Adrenal gland (tissue), 12 donors: ENCODE data around the gene FLYWCH2. TPM values are rescaled to one million over a fixed set of nuclear protein-coding genes. Genes with fewer than 3 reads are reported as not detected.

Experiments
- DNase-seq, 7 donors: peaks; one replicate each; pipeline ENCODE4 v3.0.0-alpha.2; 2019 to 2020
- H3K27ac ChIP-seq, 5 donors: fragments of 200-600 bp; sonication (generic) in 4 of 5; 1 replicate in 3 of 5; 2 replicates in 2 of 5; pipeline versions ENCODE4 v1.5.1 to v1.8.0; 2016 to 2020; ENCODE audit warnings: mild to moderate bottlenecking in 1 of 5
- H3K27me3 ChIP-seq: fragments of 200-600 bp; 2 replicates; pipeline ENCODE4 v1.8.0; 2021
- H3K36me3 ChIP-seq, 2 donors: fragments of 200-600 bp; replicated peaks in 1 of 2; 1 replicate in 1 of 2; 2 replicates in 1 of 2; pipeline versions ENCODE4 v1.5.1 to v1.8.0; 2018 to 2022
- H3K4me1 ChIP-seq, 2 donors: fragments of 200-600 bp; replicated peaks in 1 of 2; 1 replicate in 1 of 2; 2 replicates in 1 of 2; pipeline versions ENCODE4 v1.5.1 to v1.8.0; 2018 to 2021
- H3K4me3 ChIP-seq, 4 donors: fragments of 200-600 bp; sonication (generic) in 3 of 4; one replicate each; pipeline ENCODE4 v1.5.1; 2016 to 2018
- H3K9me3 ChIP-seq, 3 donors: fragments of 200-600 bp; sonication (generic) in 1 of 3; replicated peaks in 1 of 3; 1 replicate in 2 of 3; 2 replicates in 1 of 3; pipeline versions ENCODE4 v1.5.1 to v1.8.0; 2016 to 2021
- POLR2A ChIP-seq, 2 donors: fragments of 450-650 bp; IDR thresholded peaks; one replicate each; pipeline ENCODE4 v1.6.1; 2017; ENCODE audit warnings: antibody characterized with exemption in 2 of 2, mild to moderate bottlenecking in 2 of 2, moderate library complexity in 1 of 2
- WGBS, 4 donors: extraction: QIAGEN DNeasy Blood & Tissue Kit in 2 of 4; methylation state at CpG; one replicate each; pipeline versions ENCODE4 v1.1.5 to v1.1.7; 2013 to 2017; 5-methylcytosine and 5-hydroxymethylcytosine counted together
- intact Hi-C, 2 donors: fragments of 100-400 bp; cut with DNase I; formaldehyde crosslinking; loops; one replicate each; pipeline versions ENCODE4 v1.14.1 to v1.15.0; 2022 to 2023
- polyA plus RNA-seq, 3 donors: library from polyadenylated mRNA; stranded (reverse); fragments of 200-250 nt in 2 of 3; fragments of 350-450 nt in 1 of 3; fragmentation: Illumina TruSeq in 1 of 3; extraction: RNeasy Lipid Tissue Mini Kit (QIAGEN cat#74804) in 1 of 3; gene quantifications; one replicate each; pipeline ENCODE4 v1.2.3, GENCODE V29; 2013 to 2014
- total RNA-seq, 9 donors: library from RNA; depleted of rRNA in 4 of 9; stranded (reverse); fragments of >200 nt in 4 of 9; fragments of 120-200 nt in 1 of 9; fragmentation: NEBNext Ultra II Directional in 1 of 9; extraction: Animal tissue kit (Norgen Biotek cat#: 25700) in 1 of 9; gene quantifications; one replicate each; pipeline versions ENCODE4 v1.1.0 to v1.2.4, GENCODE V29; 2013 to 2023
- TF ChIP-seq, protein P1 (sequence below), 6 experiments: fragments of 450-650 bp in 4 of 6; fragments of 200-600 bp in 2 of 6; sonication (generic) in 1 of 6; IDR thresholded peaks; 1 replicate in 5 of 6; 2 replicates in 1 of 6; pipeline versions ENCODE4 v1.5.1 to v1.8.0; 2016 to 2021; ENCODE audit warnings: antibody characterized with exemption in 6 of 6, mild to moderate bottlenecking in 2 of 6, moderate library complexity in 1 of 6
- donor health status: healthy with polysubstance abuse.
- donor health status: Bipolar disorder and iron deficiency.
- donor health status: DM: yes; HTN: yes; CAD: no.
- donor health status: DM: no; HTN: no; CAD: no.
- donor health status: DM: no; HTN: no; CAD: no.
- donor health status: DM: yes; HTN: yes; CAD: no.

FLYWCH2 gene
- total and polyA plus RNA-seq, 12 donors = 16.7 to 232 (median 59.7) TPM

DNA sequence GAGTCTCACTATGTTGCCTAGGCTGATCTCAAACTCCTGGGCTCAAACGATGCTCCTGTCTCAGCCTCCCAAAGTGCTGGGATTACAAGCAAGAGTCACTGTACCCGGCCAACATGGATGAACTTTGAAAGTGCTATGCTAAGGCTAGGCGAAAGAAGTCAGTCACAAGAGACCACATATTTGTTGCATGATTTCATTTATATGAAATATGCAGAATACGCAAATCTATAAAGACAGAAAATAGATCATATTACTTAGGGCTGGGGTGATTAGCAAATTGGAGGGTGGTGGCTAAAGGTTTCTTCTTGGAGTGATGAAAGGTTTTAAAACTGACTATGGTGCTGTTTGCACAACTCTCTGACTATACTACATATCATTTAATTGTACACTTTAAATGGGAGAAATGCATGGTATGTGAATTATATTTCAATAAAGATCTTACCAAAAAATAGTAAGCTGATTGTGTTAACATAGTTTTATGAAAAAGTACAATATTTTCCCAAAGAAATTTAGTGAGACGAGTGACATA, 27.5 kb downstream of the FLYWCH2 start:
- intact Hi-C loops = no loop called here
- no peak for DNase-seq
- TF ChIP-seq POLR2A (IDR thresholded peaks at IDR 0.05) = no peak
- TF ChIP-seq, protein P1, sequence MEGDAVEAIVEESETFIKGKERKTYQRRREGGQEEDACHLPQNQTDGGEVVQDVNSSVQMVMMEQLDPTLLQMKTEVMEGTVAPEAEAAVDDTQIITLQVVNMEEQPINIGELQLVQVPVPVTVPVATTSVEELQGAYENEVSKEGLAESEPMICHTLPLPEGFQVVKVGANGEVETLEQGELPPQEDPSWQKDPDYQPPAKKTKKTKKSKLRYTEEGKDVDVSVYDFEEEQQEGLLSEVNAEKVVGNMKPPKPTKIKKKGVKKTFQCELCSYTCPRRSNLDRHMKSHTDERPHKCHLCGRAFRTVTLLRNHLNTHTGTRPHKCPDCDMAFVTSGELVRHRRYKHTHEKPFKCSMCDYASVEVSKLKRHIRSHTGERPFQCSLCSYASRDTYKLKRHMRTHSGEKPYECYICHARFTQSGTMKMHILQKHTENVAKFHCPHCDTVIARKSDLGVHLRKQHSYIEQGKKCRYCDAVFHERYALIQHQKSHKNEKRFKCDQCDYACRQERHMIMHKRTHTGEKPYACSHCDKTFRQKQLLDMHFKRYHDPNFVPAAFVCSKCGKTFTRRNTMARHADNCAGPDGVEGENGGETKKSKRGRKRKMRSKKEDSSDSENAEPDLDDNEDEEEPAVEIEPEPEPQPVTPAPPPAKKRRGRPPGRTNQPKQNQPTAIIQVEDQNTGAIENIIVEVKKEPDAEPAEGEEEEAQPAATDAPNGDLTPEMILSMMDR (IDR thresholded peaks at IDR 0.05) = no peak
- Histone ChIP-seq H3K9me3 (no peaks in the 10 kb centered on the region), H3K36me3 (peaks cover 0 to 15% of the 10 kb centered on the region in 2 donors), H3K27ac (no peak overlapping the region), H3K4me1 (peaks cover 7 to 20% of the 10 kb centered on the region in 2 donors), H3K4me3 (no peak overlapping the region), H3K27me3 (no peaks in the 10 kb centered on the region)
- WGBS, 4 donors = 62 to 69% (median 63%) methylated on average over 5 of the region's 5 CpGs

DNA sequence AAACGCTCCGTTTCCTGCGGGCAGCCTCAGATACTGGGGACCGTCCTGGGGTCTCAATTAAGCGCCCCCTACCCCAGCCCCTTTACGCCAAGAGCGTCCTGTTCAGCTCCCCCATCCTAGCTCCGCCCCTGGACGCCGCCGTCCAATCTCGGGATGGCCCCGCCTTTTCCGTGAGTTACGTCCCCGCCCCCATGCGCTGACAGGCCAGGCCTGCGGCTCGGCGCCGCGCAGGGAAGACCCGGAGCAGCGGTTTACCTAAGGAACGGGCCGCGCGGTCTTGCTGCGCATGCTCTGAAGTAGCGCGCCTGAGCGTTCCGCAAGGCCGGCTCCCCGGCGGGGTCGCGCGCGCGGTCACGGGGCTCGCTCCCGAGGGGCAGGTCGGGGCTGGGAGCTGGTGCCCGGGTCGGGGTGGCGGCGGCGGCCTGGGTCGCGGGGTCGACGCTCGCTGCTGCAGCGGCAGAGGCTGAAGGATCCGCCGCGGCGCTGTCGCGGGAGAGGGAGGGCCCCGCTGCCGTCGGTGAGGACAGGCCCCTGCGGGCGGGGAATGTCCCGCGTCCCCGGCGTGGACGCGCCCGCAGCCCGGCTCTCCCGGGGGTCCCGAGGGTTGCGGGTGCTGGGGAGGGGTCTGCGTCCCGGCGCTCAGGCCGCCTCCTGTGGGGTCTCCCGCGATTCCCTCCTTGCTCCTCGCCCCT, 28.8 kb downstream of the FLYWCH2 start, which contains the start of gene FLYWCH1:
FLYWCH1 (plus strand) TSS at position 294 of the 692 bp plus-strand sequence. CDS start 17,755 bp downstream, outside the sequence.
- TF ChIP-seq, protein P1 (IDR thresholded peaks at IDR 0.05) = peak in 1 of 6 experiments; percentile 28
- peak; percentile 85 to 86 for TF ChIP-seq POLR2A (IDR thresholded peaks at IDR 0.05)
- Histone ChIP-seq H3K9me3 (no peaks in the 10 kb centered on the region), H3K4me3 (peak within 1 kb of the TSS in 3 of 4 donors; percentile 40 to 93 (median 82)), H3K36me3 (peaks cover 0 to 28% of the 10 kb centered on the region in 2 donors), H3K4me1 (peaks cover 7 to 12% of the 10 kb centered on the region in 2 donors), H3K27me3 (no peaks in the 10 kb centered on the region), H3K27ac (peak within 1 kb of the TSS; percentile 55 to 95 (median 85))
- peak; percentile 97 to 99 (median 99) for DNase-seq
- intact Hi-C loops = no loop called here
- WGBS, 4 donors = 0% methylated on average over 2 to 84 of the region's 85 CpGs

DNA sequence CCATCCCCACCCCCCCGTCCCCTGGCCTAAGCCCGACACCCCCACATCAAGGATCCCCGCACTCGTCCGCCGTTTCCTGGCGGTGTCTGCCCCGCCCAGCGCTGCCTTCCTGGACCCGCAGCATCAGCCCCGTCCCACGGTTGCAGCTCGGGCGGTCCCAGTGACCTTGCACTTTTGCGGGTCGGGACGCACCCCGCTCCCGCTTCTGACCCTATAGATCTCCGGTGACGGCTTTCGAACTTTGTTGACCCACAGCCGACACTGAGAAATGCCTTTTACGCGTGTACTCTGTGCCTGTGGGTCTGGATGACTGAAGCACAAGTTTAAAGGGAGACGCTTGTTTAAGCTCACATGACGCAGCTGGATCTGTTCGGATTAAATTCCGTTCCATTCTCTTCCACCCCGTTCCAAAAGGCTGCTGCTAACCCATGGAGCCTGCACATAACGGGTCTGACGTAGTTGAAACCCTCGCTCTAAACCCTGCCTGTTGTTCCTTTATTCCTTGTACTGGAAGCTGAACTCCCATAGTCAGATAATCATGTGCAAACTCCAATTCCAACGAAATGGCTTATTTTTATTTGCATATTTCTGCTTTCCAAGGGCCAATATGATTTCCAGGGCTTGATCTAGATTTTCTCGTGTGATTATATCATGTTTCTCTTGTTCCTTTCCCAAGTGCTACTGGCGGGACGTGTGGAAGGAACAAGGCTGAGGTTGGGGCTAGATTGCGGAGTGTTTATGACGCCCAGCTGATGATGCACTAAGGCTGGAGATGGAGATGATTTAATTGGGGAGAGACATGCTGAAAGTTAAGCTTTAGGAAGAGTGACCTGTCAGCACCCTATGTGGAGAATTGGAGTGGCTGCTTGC, 29.6 kb downstream of the FLYWCH2 start:
- TF ChIP-seq, protein P1 (IDR thresholded peaks at IDR 0.05) = no peak
- peak in 1 of 2 donors; percentile 63 for TF ChIP-seq POLR2A (IDR thresholded peaks at IDR 0.05)
- DNase-seq = peak; percentile 42 to 70 (median 54)
- H3K27me3 ChIP-seq = no peaks in the 10 kb centered on the region
- 3 to 6% (median 4%) methylated on average over 29 to 39 of the region's 39 CpGs for WGBS, 4 donors
- H3K9me3 ChIP-seq = no peaks in the 10 kb centered on the region
- intact Hi-C loops = no loop called here
- H3K4me3 ChIP-seq = peak overlapping the region in 2 of 4 donors; percentile 82 to 93
- peaks cover 0 to 28% of the 10 kb centered on the region in 2 donors for H3K36me3 ChIP-seq
- H3K27ac ChIP-seq = peak overlapping the region; percentile 55 to 95 (median 85)
- H3K4me1 ChIP-seq = peaks cover 7 to 12% of the 10 kb centered on the region in 2 donors

DNA sequence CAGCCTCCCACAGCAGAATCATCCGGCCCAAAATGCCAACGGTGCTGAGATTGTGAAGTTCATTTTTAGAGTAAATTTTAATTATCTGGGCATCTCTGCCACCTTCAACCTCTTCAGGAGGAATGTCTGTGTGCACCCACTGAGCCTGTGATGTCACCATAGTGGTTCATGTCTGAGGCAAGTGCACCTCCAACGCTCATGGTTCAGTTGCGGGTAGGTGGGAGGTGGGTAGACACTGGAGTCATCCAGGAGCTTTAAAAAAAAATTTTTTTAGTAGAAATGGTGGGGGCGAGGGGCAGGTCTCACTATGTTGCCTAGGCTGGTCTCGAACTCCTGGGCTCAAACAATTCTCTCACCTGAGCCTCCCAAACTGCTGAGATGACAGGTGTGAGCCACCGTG, 30.6 kb downstream of the FLYWCH2 start:
- H3K27ac ChIP-seq = peak overlapping the region in 1 of 5 donors; percentile 91
- TF ChIP-seq POLR2A (IDR thresholded peaks at IDR 0.05) = no peak
- TF ChIP-seq, protein P1 (IDR thresholded peaks at IDR 0.05) = no peak
- H3K9me3 ChIP-seq = no peaks in the 10 kb centered on the region
- H3K4me1 ChIP-seq = peaks cover 7 to 12% of the 10 kb centered on the region in 2 donors
- DNase-seq = no peak
- peaks cover 0 to 28% of the 10 kb centered on the region in 2 donors for H3K36me3 ChIP-seq
- H3K4me3 ChIP-seq = no peak overlapping the region
- intact Hi-C loops = no loop called here
- 79 to 91% (median 86%) methylated on average over 7 of the region's 7 CpGs for WGBS, 4 donors
- H3K27me3 ChIP-seq = no peaks in the 10 kb centered on the region
